PC-3 (cell line): ENCODE results near the gene RBKS.

Experiments
- CTCF ChIP-seq: fragments of 300-600 bp; sonication (generic); conservative IDR thresholded peaks from 2 replicates; pipeline ENCODE4 v1.5.1; 2017; ENCODE audit warnings: antibody characterized with exemption, low read depth, mild to moderate bottlenecking, low read length
- EZH2 ChIP-seq: fragments of 300-600 bp; sonication (generic); IDR thresholded peaks from one replicate; pipeline ENCODE4 v1.6.1; 2017; ENCODE audit warnings: antibody characterized with exemption, mild to moderate bottlenecking, low read length; ENCODE audit not compliant: unreplicated experiment

GRCh38 chr2:27890146-27890923 is at the start of gene RBKS, which contains the start of gene BABAM2:
- no peak for TF ChIP-seq CTCF
- TF ChIP-seq EZH2, result no peak
